ENCODE measurements around the gene SOCS2.

DNA sequence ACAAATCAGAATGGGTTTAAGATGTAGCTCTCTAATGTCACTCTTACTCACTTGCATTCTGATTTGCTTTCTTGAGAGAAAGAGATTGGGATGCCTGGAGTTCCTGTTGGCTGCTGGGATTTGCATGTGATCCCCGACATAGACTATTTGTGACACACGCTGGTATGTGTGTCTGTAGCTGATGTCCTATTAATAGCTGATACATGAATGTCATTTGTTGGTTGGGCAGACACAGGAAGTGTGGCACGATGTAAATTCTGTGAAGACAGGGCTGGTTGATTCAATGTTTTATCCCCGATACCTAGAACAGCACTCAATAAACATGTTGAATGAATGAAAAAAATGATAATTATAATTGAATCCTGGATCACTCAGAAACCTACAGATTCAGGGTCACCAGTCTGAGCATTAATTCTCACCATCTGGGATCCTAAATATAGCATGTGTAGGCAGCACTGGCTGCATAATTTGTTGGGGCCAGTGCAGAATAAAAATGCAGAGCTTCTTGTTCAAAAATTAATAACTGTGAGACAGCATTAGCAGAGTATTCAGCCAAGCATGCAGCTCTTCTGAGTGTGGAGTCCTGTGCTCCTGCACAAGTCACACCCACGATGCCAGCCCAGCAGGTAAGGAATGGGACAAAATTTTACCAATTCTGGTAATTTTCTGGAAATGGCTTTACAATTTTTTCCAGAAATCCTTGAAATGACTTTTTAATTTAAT, 35.5 kb upstream of the SOCS2 start:
- TF ChIP-seq, protein P1, sequence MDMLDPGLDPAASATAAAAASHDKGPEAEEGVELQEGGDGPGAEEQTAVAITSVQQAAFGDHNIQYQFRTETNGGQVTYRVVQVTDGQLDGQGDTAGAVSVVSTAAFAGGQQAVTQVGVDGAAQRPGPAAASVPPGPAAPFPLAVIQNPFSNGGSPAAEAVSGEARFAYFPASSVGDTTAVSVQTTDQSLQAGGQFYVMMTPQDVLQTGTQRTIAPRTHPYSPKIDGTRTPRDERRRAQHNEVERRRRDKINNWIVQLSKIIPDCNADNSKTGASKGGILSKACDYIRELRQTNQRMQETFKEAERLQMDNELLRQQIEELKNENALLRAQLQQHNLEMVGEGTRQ (IDR thresholded peaks at IDR 0.05; ENCODE audit: borderline replicate concordance, low read depth, low read length), result no peak
- TF ChIP-seq, protein P2, sequence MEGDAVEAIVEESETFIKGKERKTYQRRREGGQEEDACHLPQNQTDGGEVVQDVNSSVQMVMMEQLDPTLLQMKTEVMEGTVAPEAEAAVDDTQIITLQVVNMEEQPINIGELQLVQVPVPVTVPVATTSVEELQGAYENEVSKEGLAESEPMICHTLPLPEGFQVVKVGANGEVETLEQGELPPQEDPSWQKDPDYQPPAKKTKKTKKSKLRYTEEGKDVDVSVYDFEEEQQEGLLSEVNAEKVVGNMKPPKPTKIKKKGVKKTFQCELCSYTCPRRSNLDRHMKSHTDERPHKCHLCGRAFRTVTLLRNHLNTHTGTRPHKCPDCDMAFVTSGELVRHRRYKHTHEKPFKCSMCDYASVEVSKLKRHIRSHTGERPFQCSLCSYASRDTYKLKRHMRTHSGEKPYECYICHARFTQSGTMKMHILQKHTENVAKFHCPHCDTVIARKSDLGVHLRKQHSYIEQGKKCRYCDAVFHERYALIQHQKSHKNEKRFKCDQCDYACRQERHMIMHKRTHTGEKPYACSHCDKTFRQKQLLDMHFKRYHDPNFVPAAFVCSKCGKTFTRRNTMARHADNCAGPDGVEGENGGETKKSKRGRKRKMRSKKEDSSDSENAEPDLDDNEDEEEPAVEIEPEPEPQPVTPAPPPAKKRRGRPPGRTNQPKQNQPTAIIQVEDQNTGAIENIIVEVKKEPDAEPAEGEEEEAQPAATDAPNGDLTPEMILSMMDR (IDR thresholded peaks at IDR 0.05 in 2 of 3, conservative IDR thresholded peaks at IDR 0.05 in 1 of 3; ENCODE audit: control insufficient read depth in 2 of 3, extremely low read depth in 1 of 3, insufficient read depth in 1 of 3, low read depth in 3 of 3, low read length in 3 of 3), result no peak
- TF ChIP-seq BACH1 (IDR thresholded peaks at IDR 0.05; ENCODE audit: borderline replicate concordance), result no peak
- no peak for TF ChIP-seq CEBPB (IDR thresholded peaks at IDR 0.05; ENCODE audit: borderline replicate concordance in 1 of 2, low read depth in 2 of 2, low read length in 2 of 2)
- TF ChIP-seq CHD4 (IDR thresholded peaks at IDR 0.05), result no peak
- TF ChIP-seq MYC (IDR thresholded peaks at IDR 0.05; ENCODE audit: insufficient read depth, insufficient read length, insufficient replicate concordance, low read length, severe bottlenecking), result no peak
- no peak for TF ChIP-seq POLR2AphosphoS5 (IDR thresholded peaks at IDR 0.05; ENCODE audit: low read length)
- TF ChIP-seq, protein P3, sequence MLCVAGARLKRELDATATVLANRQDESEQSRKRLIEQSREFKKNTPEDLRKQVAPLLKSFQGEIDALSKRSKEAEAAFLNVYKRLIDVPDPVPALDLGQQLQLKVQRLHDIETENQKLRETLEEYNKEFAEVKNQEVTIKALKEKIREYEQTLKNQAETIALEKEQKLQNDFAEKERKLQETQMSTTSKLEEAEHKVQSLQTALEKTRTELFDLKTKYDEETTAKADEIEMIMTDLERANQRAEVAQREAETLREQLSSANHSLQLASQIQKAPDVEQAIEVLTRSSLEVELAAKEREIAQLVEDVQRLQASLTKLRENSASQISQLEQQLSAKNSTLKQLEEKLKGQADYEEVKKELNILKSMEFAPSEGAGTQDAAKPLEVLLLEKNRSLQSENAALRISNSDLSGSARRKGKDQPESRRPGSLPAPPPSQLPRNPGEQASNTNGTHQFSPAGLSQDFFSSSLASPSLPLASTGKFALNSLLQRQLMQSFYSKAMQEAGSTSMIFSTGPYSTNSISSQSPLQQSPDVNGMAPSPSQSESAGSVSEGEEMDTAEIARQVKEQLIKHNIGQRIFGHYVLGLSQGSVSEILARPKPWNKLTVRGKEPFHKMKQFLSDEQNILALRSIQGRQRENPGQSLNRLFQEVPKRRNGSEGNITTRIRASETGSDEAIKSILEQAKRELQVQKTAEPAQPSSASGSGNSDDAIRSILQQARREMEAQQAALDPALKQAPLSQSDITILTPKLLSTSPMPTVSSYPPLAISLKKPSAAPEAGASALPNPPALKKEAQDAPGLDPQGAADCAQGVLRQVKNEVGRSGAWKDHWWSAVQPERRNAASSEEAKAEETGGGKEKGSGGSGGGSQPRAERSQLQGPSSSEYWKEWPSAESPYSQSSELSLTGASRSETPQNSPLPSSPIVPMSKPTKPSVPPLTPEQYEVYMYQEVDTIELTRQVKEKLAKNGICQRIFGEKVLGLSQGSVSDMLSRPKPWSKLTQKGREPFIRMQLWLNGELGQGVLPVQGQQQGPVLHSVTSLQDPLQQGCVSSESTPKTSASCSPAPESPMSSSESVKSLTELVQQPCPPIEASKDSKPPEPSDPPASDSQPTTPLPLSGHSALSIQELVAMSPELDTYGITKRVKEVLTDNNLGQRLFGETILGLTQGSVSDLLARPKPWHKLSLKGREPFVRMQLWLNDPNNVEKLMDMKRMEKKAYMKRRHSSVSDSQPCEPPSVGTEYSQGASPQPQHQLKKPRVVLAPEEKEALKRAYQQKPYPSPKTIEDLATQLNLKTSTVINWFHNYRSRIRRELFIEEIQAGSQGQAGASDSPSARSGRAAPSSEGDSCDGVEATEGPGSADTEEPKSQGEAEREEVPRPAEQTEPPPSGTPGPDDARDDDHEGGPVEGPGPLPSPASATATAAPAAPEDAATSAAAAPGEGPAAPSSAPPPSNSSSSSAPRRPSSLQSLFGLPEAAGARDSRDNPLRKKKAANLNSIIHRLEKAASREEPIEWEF (IDR thresholded peaks at IDR 0.05; ENCODE audit: insufficient replicate concordance, low read depth, low read length), result no peak

All from GM12878 (cell line).